Testis (tissue), 2 donors: ENCODE results near the gene CELF2.

Experiments used
- CTCF ChIP-seq, 3 experiments: fragments of 450-650 bp in 2 of 3; fragments of 200-600 bp in 1 of 3; sonication (generic) in 1 of 3; IDR thresholded peaks; one replicate each; pipeline ENCODE4 v1.5.1; 2016 to 2019; ENCODE audit warnings: antibody characterized with exemption in 3 of 3, mild to moderate bottlenecking in 2 of 3, moderate library complexity in 1 of 3
- POLR2A ChIP-seq: fragments of 450-650 bp; IDR thresholded peaks from one replicate; pipeline ENCODE4 v1.6.1; 2017; ENCODE audit warnings: antibody characterized with exemption, mild to moderate bottlenecking, moderate library complexity

DNA sequence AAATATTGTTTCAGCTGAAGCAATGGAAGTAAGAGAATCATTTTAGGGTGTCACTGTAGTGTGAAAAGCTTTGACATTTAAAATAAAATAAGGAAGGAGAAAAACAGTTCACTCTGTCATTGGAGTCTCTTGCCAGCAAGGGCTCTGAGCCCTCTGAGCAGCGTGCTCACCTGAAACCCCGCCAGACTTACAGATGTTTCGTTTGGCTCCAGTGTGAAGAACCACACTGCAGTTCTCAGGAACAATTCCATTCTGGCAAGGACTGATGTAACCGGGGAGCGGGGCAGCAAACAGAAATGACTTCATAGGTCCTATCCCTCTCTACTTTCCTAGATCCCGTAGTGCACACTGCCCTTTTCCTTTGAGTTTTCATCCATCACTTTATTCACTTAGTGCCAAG, 164.3 kb downstream of the CELF2 start:
- no peak for TF ChIP-seq CTCF (IDR thresholded peaks at IDR 0.05)
- TF ChIP-seq POLR2A: no peak
